Fibroblast of villous mesenchyme (primary cell): ENCODE measurements around the gene SSTR1. TPM values are rescaled to one million over a fixed set of nuclear protein-coding genes. Genes with fewer than 3 reads are reported as not detected.
A peak's percentile ranks its signal among the peaks of the same experiment; 100 is the strongest.

Source experiments
- DNase-seq: peaks from one replicate; pipeline ENCODE4 v3.0.0-alpha.2; 2010; ENCODE audit warnings: low read depth
- H3K4me3 ChIP-seq: 2 replicates; pipeline ENCODE4 v1.5.1; 2011; ENCODE audit warnings: low read depth, mild to moderate bottlenecking, low read length
- CTCF ChIP-seq: IDR thresholded peaks from 2 replicates; pipeline ENCODE4 v1.5.1; 2012; ENCODE audit warnings: low read depth, mild to moderate bottlenecking, low read length; ENCODE audit not compliant: insufficient read depth
- total RNA-seq: library from RNA; depleted of rRNA; stranded (reverse); fragments of >200 nt; gene quantifications from 2 replicates; pipeline ENCODE4 v1.2.3, GENCODE V29; 2012

Gene SSTR1
- 18.7 and 57.9 TPM in 2 replicates for total RNA-seq

DNA sequence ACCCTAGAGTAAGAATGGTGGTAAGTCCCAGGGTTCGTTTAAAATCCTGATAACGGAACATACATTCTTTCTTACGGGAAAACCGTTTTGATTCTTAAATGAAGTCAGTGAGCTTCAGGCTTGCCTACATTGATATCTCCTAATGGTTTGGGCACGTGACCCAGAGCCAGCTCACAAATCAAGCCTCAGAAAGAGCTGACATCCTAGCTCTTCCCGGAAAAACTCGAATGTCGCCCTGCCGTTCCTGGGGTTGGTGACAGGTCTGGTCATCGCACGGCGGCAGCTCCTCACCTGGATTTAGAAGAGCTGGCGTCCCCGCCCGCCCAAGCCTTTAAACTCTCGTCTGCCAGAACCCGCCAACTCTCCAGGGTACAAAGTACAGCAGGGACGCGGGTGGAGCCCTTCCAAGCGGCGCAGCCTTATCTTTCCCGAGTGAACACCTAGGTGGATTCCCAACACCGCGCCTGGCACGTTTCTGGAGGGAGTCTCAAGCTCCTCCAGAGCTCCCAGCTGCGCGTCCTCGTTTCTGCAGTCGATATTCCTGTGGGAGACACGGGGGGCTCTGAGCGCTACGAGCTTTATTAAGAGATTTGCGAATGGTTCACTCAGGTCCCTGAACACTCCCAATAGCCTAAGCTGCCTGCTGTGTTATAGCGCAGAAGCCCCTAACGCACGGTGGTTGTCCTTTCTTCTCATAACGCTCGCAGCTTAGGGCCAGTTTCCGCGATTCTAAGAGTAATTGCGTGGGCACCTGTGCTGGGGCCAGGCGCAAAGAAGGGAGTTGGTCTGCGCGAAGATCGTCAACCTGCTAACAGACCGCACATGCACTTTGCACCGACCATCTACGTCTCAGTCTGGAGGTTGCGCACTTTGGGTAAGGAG lies at the start of gene SSTR1:
Gene SSTR1, plus strand, starts transcription at position 169 of the 882 bp plus-strand sequence. CDS start 1,486 bp downstream, outside the sequence.
- H3K4me3 ChIP-seq: peak within 1 kb of the TSS; percentile 72
- no peak for TF ChIP-seq CTCF
- peak; percentile 42 for DNase-seq

GRCh38 chr14:38158468-38158867 lies 49.2 kb upstream of the SSTR1 start:
- no peak for DNase-seq
- no peak for TF ChIP-seq CTCF
- H3K4me3 ChIP-seq: no peak overlapping the region

DNA sequence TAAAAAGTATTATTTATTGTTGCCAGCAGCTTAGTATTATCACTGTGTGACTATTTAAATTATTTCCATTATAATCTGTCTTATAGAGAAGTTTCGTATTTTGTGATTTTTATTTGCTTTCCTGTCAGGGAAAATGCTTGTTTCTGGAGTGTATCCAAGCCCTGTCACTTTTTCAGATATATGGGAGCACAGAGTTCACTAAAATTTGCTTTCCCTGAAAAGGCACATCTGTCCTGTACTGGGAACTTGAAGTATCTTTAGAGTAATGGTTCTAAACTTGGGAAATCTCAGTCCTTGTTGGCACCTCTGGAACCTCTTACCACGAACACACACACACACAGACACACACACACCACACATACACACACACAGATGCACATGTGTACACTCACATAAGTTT lies 39.3 kb upstream of the SSTR1 start:
- H3K4me3 ChIP-seq: no peak overlapping the region
- DNase-seq: no peak
- no peak for TF ChIP-seq CTCF

DNA sequence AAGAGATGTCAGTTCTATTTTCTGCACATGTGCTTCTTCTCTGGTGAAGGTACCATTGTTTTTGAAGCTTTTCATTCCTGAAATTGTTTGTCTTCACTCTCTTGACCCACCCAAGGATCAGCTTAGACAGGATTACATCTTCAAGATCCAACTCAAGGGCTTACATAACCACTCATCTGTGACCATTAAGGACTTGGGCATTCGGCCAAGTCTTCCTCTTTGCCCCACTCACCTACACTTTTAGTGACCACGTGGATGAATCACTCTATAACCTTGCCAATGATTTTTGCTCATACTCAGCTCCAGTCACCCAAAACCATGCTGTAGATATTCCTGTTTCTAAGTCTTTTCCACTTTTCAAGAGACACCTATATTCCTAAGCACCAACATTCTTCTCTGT lies 36.5 kb upstream of the SSTR1 start:
- no peak for DNase-seq
- no peak overlapping the region for H3K4me3 ChIP-seq
- no peak for TF ChIP-seq CTCF

GRCh38 chr14:38174711-38175110 lies 33.0 kb upstream of the SSTR1 start:
- TF ChIP-seq CTCF: no peak
- DNase-seq: no peak
- no peak overlapping the region for H3K4me3 ChIP-seq

DNA sequence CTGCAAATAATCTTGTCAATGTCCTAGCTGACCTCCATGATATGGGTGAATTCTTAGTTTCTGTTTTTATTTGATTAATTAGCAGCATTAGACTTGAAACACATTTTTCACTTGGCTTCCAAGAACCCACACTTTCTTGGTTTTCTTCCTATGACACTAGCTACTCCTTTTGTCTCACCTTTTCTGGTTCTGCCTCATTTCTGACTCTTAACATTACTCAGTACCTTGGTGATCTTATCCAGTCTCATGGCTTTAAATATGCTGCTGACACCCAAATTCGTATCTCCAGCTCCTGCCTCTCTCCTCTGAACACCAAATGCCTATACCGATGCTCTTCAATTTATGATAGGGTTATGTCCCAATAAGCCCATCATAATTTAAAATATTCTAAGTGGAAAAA lies 32.0 kb upstream of the SSTR1 start:
- DNase-seq: no peak
- H3K4me3 ChIP-seq: no peak overlapping the region
- no peak for TF ChIP-seq CTCF

DNA sequence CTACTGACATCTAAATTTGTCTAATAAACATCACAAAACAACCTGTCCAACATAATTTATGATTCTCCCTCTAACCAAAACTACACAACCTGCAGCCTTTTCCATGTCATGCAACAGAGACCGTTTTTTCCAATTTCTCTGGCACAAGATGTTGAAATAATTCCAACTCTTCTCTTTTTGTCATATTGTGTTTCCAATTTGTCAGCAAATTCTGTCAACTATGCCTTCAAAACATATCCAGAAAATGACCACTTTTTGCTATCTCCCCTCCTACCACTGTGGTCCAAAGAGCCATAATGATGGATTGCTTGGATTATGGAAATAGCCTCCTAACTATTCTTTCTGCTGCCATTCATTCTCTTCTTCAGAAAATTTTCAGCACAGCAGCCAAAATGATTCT lies 31.3 kb upstream of the SSTR1 start:
- H3K4me3 ChIP-seq: no peak overlapping the region
- no peak for DNase-seq
- TF ChIP-seq CTCF: no peak
